Vagina (tissue), 2 donors: ENCODE data around the gene ZCCHC2. TPM values are rescaled to one million over a fixed set of nuclear protein-coding genes. Genes with fewer than 3 reads are reported as not detected.
A peak's percentile ranks its signal among the peaks of the same experiment; 100 is the strongest.

Experiments
- DNase-seq, 2 donors: peaks; one replicate each; pipeline ENCODE4 v3.0.0-alpha.2; 2017; ENCODE audit errors: extremely low spot score in 2 of 2
- H3K27ac ChIP-seq: fragments of 200-600 bp; sonication (generic); one replicate; pipeline ENCODE4 v1.5.1; 2019
- H3K27me3 ChIP-seq: fragments of 200-600 bp; sonication (generic); one replicate; pipeline ENCODE4 v1.5.1; 2019
- H3K36me3 ChIP-seq, 2 donors: fragments of 200-600 bp; sonication (generic); one replicate each; pipeline ENCODE4 v1.5.1; 2017 to 2019
- H3K4me1 ChIP-seq: fragments of 200-600 bp; sonication (generic); one replicate; pipeline ENCODE4 v1.5.1; 2019
- H3K4me3 ChIP-seq, 2 donors: fragments of 200-600 bp; sonication (generic); 1 replicate in 1 of 2; 2 replicates in 1 of 2; pipeline ENCODE4 v1.5.1; 2016 to 2019
- H3K9me3 ChIP-seq: fragments of 200-600 bp; sonication (generic); one replicate; pipeline ENCODE4 v1.5.1; 2019
- POLR2A ChIP-seq, 2 donors: fragments of 450-650 bp; IDR thresholded peaks; one replicate each; pipeline ENCODE4 v1.6.1; 2017; ENCODE audit warnings: antibody characterized with exemption in 2 of 2, mild to moderate bottlenecking in 2 of 2, moderate library complexity in 2 of 2
- POLR2AphosphoS5 ChIP-seq, 2 donors: sonication (generic); formaldehyde crosslinking; IDR thresholded peaks; one replicate each; pipeline ENCODE4 v1.9.0; 2017; ENCODE audit warnings: antibody characterized with exemption in 2 of 2, mild to moderate bottlenecking in 2 of 2, low read depth in 1 of 2; ENCODE audit not compliant: insufficient read depth in 1 of 2
- intact Hi-C: fragments of 100-400 bp; cut with DNase I; formaldehyde crosslinking; loops from one replicate; pipeline ENCODE4 v1.15.1; 2023
- total RNA-seq: library from RNA; depleted of rRNA; stranded (reverse); fragments of >200 nt; gene quantifications from one replicate; pipeline ENCODE4 v1.2.3, GENCODE V29; 2016
- TF ChIP-seq, protein P1 (sequence below), 3 experiments: fragments of 450-650 bp in 2 of 3; fragments of 200-600 bp in 1 of 3; sonication (generic) in 1 of 3; IDR thresholded peaks; one replicate each; pipeline ENCODE4 v1.5.1; 2017 to 2019; ENCODE audit warnings: antibody characterized with exemption in 3 of 3, mild to moderate bottlenecking in 2 of 3, moderate library complexity in 2 of 3

ZCCHC2 gene
- total RNA-seq, 1 donor from 2014 or later = 30.4 TPM

GRCh38 chr18:62500174-62500573 is 22.7 kb upstream of the ZCCHC2 start:
- DNase-seq = no peak
- H3K4me3 ChIP-seq = no peak overlapping the region
- TF ChIP-seq, protein P1, sequence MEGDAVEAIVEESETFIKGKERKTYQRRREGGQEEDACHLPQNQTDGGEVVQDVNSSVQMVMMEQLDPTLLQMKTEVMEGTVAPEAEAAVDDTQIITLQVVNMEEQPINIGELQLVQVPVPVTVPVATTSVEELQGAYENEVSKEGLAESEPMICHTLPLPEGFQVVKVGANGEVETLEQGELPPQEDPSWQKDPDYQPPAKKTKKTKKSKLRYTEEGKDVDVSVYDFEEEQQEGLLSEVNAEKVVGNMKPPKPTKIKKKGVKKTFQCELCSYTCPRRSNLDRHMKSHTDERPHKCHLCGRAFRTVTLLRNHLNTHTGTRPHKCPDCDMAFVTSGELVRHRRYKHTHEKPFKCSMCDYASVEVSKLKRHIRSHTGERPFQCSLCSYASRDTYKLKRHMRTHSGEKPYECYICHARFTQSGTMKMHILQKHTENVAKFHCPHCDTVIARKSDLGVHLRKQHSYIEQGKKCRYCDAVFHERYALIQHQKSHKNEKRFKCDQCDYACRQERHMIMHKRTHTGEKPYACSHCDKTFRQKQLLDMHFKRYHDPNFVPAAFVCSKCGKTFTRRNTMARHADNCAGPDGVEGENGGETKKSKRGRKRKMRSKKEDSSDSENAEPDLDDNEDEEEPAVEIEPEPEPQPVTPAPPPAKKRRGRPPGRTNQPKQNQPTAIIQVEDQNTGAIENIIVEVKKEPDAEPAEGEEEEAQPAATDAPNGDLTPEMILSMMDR (IDR thresholded peaks at IDR 0.05) = no peak
- TF ChIP-seq POLR2A (IDR thresholded peaks at IDR 0.05) (no peak), POLR2AphosphoS5 (IDR thresholded peaks at IDR 0.05; ENCODE audit: insufficient read depth in 1 of 2, low read depth in 1 of 2) (no peak)
- peaks cover under 1% of the 10 kb centered on the region for H3K4me1 ChIP-seq
- intact Hi-C loops = no loop called here
- H3K27ac ChIP-seq = no peak overlapping the region
- no peaks in the 10 kb centered on the region for H3K36me3 ChIP-seq
- H3K9me3 ChIP-seq = no peaks in the 10 kb centered on the region
- H3K27me3 ChIP-seq = no peaks in the 10 kb centered on the region

DNA sequence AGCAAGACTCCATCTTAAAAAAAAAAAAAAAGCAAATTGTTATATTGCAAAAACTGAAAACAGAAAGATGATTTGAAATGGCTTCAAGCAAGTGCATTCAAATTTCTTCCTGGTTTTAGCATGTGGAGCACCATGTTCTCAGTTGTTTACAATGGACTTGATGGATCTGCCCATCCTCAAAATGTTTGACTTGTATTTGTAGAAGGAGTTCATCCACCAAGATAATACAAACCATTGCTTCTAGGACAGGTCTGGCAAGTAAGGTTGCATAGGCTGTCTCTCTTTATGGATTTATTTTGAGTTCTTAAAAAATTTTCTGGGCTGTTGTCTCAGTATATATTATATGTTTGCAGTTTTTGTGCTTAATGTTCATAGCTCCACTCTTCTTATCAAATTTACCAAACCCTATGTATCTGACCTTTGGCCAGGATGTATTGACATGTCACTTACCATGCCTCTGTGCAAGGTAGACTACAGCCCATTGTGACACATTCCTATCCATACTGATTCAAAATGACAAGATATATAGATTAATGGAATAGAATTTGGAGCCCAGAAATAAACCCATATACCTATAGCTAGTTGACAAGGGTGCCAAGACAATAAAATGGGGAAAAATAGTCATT is 21.7 kb upstream of the ZCCHC2 start:
- no peak overlapping the region for H3K27ac ChIP-seq
- H3K4me3 ChIP-seq = no peak overlapping the region
- intact Hi-C loops = no loop called here
- H3K27me3 ChIP-seq = no peaks in the 10 kb centered on the region
- no peaks in the 10 kb centered on the region for H3K36me3 ChIP-seq
- TF ChIP-seq POLR2AphosphoS5 (IDR thresholded peaks at IDR 0.05; ENCODE audit: insufficient read depth in 1 of 2, low read depth in 1 of 2) (no peak), POLR2A (IDR thresholded peaks at IDR 0.05) (no peak)
- TF ChIP-seq, protein P1 (IDR thresholded peaks at IDR 0.05) = no peak
- peaks cover 10% of the 10 kb centered on the region for H3K4me1 ChIP-seq
- no peak for DNase-seq
- H3K9me3 ChIP-seq = no peaks in the 10 kb centered on the region

DNA sequence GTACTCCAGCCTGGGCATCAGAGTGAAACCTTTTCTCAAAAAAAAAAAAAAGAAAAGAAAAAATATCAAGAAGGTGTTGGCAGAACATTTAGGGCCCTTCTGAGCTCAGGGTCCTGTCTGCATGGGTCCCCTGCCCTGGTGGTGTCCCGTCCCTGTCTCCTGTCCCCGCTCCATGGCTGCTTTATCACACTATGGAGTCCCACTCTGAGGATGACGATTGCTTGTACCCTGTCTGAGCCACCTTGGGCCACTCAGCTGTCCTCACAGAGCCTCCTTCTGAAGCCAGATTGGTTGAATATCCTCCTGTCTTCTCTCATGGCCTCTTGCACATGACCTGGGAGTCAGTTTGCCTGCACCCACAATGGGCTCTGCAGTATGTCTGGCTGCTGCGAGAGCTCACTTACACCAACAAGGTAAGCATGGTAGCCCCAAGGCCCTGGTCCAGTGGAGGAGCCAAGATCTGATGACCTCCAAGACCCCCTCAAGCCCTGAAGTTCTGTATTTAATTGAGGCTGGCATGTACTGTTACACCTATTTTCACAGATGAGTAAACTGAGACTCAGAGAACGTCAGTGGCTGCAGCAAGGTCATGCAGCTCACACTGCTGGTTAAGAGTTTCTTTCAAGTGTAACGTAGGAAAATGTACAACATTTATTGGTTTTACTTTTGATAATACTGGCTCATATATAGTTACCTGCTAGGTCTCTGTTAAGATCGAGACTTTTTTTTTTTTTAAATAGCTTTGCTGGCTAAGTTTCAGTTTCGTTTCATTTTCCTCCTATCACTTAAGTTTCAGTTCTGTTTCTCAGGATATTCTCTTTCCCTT is 16.9 kb upstream of the ZCCHC2 start:
- Histone ChIP-seq H3K4me1 (peaks cover 11% of the 10 kb centered on the region), H3K27me3 (no peaks in the 10 kb centered on the region), H3K27ac (peak overlapping the region; percentile 27), H3K4me3 (peak overlapping the region; percentile 43 to 44), H3K36me3 (no peaks in the 10 kb centered on the region), H3K9me3 (no peaks in the 10 kb centered on the region)
- DNase-seq = no peak
- intact Hi-C loops = no loop called here
- TF ChIP-seq, protein P1 (IDR thresholded peaks at IDR 0.05) = no peak
- TF ChIP-seq POLR2AphosphoS5 (IDR thresholded peaks at IDR 0.05; ENCODE audit: insufficient read depth in 1 of 2, low read depth in 1 of 2) = no peak
- no peak for TF ChIP-seq POLR2A (IDR thresholded peaks at IDR 0.05)

GRCh38 chr18:62506495-62507143 is 16.2 kb upstream of the ZCCHC2 start:
- H3K27me3 ChIP-seq = no peaks in the 10 kb centered on the region
- H3K9me3 ChIP-seq = no peaks in the 10 kb centered on the region
- no peak for DNase-seq
- TF ChIP-seq, protein P1 (IDR thresholded peaks at IDR 0.05) = no peak
- TF ChIP-seq POLR2AphosphoS5 (IDR thresholded peaks at IDR 0.05; ENCODE audit: insufficient read depth in 1 of 2, low read depth in 1 of 2) = no peak
- TF ChIP-seq POLR2A (IDR thresholded peaks at IDR 0.05) = no peak
- H3K4me1 ChIP-seq = peaks cover 11% of the 10 kb centered on the region
- H3K27ac ChIP-seq = no peak overlapping the region
- intact Hi-C loops = no loop called here
- H3K4me3 ChIP-seq = peak overlapping the region; percentile 43 to 44
- H3K36me3 ChIP-seq = no peaks in the 10 kb centered on the region
